GM19193 (cell line): Measurements from ENCODE around the gene RGS6.

Experiments used
- POLR2A ChIP-seq: IDR thresholded peaks from 4 replicates; pipeline ENCODE4 v1.6.1; 2011; ENCODE audit not compliant: insufficient read depth, insufficient read length; ENCODE audit errors: extremely low read depth

RGS6 gene

DNA sequence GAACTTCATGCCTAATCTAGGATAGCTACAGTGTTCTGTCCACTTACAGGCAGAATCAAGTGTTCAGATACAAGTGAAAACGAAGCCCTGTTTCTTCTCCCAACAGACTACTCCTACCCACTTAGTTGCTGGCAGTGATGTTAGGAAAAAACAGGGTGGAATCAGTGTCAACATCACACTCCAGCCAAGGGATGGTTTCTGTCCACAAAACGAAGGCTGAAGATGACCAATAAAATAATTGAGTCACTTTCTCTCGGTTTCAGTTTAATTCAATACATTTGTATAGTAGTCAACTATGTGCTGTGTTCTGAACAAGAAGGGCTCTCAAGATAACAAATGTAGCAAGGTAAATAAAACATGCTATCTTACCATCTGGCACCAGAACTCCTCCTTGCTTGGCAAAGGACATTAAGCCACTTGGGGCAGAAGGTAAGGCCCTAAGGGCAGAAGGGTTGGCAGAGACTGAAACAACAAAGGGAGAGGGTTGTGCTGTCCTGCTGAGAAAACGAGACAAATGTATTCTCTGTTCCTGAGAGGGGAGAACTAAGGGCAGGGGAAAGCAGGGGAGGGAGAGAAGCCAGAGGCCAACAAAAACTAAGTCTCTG is 568.1 kb downstream of the RGS6 start:
- no peak for TF ChIP-seq POLR2A

DNA sequence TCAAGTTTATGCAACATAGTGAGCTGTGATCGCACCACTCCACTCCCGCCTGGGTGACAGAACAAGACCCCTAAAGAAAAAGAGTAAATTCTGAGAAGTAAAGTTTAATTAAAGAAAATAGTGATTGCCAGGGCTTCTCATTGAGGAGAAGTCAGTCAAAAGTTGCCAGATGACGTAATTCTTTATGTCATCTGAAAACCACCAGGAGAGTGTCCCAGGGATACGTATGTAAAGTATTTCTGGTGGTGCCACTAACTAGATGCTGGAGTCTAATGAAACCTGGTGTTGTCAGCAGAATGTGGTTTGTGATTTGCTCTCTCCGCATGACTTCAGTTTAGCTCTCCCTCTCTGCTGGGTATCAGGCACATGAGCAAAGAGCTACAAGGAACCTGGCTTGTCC is 569.2 kb downstream of the RGS6 start:
- TF ChIP-seq POLR2A = no peak

DNA sequence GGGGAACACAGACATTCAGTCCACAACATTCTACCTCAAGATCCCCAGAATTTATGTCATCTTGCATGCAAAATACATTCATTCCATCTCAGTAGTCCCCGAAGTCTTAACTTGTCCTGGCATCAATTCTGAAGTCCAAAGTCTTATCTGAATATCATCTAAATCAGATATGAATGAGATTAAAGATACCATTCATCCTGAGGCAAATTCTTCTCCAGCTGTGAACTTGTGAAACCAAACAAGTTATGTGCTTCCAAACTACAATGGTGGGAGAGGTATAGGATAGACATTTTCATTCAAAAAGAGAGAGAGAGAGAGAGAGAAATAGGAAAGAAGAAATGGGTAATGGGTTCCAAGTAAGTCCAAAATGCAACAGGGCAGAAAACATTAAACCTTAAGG is 571.0 kb downstream of the RGS6 start:
- no peak for TF ChIP-seq POLR2A

- no peak for TF ChIP-seq POLR2A
These were observed 571.6 kb downstream of the RGS6 start for GRCh38 chr14:72503696-72504368.

GRCh38 chr14:72510566-72510965 is 578.3 kb downstream of the RGS6 start:
- no peak for TF ChIP-seq POLR2A

DNA sequence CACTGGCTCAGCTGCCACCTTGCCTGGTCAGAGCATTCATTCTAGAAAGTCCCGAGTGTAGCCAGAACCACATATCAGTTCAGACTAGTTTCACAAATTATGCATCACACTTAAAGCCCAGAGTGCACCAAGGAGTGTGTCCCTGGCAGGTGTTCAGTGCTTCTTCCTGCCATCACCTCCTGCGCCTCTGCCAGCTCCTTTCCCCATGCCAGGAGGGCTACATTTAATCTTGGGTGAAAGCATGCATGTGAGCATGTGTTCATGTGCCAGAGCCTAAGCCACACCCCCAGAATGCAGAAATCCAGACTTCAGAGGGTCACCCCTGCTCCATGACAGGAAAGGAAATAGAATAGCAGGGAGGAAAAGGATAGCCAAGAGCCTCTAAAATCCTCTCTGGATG is 580.1 kb downstream of the RGS6 start:
- TF ChIP-seq POLR2A = no peak

DNA sequence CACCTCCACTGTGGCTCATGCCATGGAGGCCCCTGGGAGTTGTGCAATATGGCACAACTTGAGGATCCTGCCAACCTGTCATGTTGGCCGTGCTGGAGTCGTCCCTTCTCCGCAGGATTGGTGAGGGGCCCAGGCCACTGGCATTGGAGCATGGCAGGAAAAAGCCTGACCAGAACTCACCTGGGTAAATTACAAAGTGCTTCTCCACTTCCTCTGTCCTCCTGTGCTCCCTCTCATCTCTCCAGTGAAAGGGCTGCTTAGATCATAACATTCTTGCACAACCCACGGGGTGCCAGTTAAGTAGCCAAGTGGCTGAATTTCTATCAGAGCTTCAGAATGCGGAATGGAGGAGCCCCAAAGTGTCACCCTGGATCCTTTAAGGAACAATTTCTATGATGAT is 580.7 kb downstream of the RGS6 start:
- TF ChIP-seq POLR2A = no peak

GRCh38 chr14:72513346-72513745 is 581.1 kb downstream of the RGS6 start:
- TF ChIP-seq POLR2A = no peak

DNA sequence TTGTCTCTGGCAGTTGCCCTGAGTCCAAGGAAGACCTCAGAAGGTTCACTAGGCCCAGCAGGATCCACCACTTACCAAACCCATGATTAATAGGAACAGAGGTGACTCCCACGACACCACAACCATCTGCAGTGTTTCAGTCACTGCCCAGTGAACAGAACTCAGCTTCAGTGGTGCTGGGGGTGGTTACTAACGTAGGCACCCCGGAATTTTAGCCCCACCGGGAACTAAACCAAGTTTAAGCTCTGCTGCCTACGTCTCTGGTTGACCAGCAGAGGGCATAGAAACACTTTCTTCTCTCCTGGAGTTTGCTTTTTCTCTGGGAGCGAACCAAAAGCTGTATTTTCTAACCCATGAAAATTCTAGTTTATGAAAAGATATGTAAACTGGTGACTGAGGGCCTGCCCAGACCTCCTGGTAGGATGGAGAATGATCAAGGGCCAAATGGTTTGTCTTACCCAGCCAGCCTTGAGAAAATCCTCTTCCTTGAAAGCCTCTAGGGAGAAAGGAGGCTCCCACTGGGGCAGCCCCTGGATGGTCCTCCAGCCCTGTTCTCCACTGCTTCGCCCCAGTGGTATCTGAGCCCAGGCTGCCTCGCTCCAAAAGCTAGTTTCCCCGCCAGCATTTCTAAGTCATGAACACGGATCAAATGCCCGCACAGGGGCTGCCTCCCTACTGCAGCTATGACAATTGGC is 581.9 kb downstream of the RGS6 start:
- TF ChIP-seq POLR2A = no peak

DNA sequence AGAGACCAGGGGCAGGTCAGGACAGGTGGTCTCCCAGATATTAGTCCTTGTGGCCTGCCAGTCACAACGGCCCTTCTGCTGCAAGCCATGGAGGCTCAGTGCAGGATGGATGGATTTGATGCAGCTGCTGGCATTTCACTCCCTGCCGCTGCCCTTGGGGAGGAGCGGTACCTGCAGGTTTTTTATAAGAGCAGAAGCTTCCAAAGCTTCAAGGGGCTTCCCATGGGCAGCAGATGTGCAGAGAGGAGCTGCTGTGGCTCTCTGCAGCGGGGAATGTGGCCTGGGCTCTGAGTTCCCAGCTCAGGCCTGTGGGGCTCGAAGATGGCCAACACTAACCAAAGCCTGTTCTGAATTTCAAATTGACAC is 582.4 kb downstream of the RGS6 start:
- TF ChIP-seq POLR2A = no peak

DNA sequence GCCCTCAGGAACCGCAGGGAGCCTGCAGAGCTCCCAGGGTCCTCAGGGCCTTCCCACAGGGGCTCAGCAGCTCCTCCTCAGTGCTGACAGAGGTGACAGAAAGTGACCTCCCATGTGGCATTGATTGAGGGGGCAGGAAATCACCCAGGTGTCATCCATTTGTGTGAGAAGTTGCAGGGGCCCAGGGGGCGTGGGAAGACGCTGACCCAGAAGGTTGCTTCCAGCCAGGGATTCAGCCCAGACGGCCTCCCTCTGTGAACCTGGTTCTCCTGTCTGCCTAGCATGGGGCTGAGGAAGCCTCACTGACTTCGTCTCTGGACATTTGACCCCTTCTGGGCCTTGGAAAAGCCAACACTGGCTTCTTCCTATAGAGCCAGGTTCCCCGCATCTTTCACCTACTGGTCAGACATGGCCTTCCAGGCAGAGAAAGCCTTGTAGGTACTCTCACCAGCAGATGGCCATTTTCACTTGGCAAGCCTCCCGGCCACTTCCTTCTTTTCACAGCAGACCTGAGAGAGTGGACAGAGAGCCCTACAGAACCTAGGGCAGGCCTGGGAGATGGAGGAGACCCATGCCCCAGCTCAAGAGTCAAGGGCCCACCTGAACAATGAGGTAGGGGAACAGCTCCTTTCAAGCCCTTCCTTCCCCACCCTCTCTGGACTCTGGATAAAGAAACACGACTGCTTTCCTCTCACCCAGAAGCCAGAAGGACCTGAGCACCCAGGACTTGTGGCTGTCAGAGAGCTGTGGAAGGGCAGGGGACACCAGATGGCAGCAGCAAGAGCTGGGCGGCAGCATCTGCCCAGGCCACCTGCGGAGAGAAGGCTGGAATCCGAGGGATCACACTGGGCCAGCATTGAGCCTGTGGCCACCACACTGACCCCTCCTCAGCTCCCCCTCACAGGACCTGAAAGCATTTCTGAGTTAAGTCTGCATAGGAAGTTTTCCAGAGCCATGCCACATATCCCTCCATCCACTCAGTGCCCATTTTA is 583.8 kb downstream of the RGS6 start:
- TF ChIP-seq POLR2A = no peak

- TF ChIP-seq POLR2A = no peak
These were observed 584.9 kb downstream of the RGS6 start for GRCh38 chr14:72516936-72517700.

GRCh38 chr14:72517736-72518135 is 585.5 kb downstream of the RGS6 start:
- TF ChIP-seq POLR2A = no peak

DNA sequence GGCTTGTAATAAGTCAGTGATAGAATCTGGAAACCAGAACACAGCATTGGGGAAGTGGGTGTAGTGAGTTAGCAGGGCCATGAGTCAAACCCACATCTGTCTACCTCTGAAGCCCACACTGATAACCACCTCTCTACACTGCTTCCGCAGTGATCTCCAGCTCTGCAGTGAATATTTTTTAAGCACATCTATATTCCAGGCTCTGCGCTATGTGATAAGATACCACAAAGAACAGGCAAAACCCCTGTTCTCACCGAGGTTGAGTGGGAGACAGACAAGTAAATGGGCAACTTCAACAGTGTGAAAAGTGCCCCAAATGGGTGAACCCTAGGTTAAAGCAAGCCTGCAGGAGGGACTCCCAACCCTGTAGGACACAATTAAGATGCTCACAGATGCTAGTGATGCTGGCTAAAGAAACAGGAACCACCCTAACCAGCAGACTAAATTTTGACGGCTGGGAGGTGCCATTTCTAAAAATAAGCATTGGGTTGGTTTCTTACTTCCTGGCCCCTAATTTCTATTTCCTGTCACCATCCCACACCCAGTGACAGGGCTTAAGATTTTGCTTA is 586.7 kb downstream of the RGS6 start:
- no peak for TF ChIP-seq POLR2A
